CD4-positive, alpha-beta T cell (primary cell): Measurements from ENCODE around the gene CRCP. TPM values are rescaled to one million over a fixed set of nuclear protein-coding genes. Genes with fewer than 3 reads are reported as not detected.
"Not testable (repeated sequence)": the region's sequence is repeated elsewhere in the genome, so short reads cannot be mapped to it uniquely, and the experiment has no call there.

Source experiments
- ATAC-seq: fragments of 200-7000 bp; cut with Tn5 transposase; one replicate; pipeline ENCODE4 v1.10.0; 2022; ENCODE audit warnings: mild to moderate bottlenecking; ENCODE audit not compliant: poor library complexity
- CTCF ChIA-PET: fragments of 350-600 bp; sonication (Branson Sonifier 250); formaldehyde crosslinking; loops from one replicate; lab custom pipeline; 2021; ENCODE audit warnings: antibody characterized with exemption, inconsistent platforms; lab: Charles Lee
- POLR2A ChIA-PET: fragments of 350-600 bp; sonication (Branson Sonifier 250); formaldehyde crosslinking; loops from one replicate; lab custom pipeline; 2021; ENCODE audit warnings: antibody characterized with exemption, inconsistent platforms; lab: Charles Lee
- DNase-seq, 14 experiments: peaks; one replicate each; pipeline ENCODE4 v3.0.0-alpha.2; 2013 to 2020; ENCODE audit warnings: mixed read lengths in 2 of 14
- H3K27ac ChIP-seq, 2 donors: one replicate each; pipeline versions ENCODE4 v1.5.1 to v1.7.0; 2013; ENCODE audit warnings: low read length in 2 of 2, low read depth in 1 of 2, mild to moderate bottlenecking in 1 of 2
- H3K27me3 ChIP-seq, 2 experiments: 1 replicate in 1 of 2; 2 replicates in 1 of 2; pipeline versions ENCODE4 v1.6.1 to v1.7.0; 2013; ENCODE audit warnings: low read length in 2 of 2, control low read depth in 1 of 2, mild to moderate bottlenecking in 1 of 2, moderate library complexity in 1 of 2; ENCODE audit not compliant: insufficient read depth in 2 of 2, control insufficient read depth in 1 of 2
- H3K36me3 ChIP-seq: one replicate; pipeline ENCODE4 v1.6.1; 2013; ENCODE audit warnings: low read length, control low read depth; ENCODE audit not compliant: insufficient read depth
- H3K4me1 ChIP-seq: one replicate; pipeline ENCODE4 v1.6.1; 2013; ENCODE audit warnings: low read length, control low read depth; ENCODE audit not compliant: insufficient read depth
- H3K4me3 ChIP-seq: one replicate; pipeline ENCODE4 v1.5.1; 2013; ENCODE audit warnings: mild to moderate bottlenecking, low read length, moderate library complexity
- H3K9me3 ChIP-seq, 2 experiments: 1 replicate in 1 of 2; 2 replicates in 1 of 2; pipeline versions ENCODE4 v1.6.1 to v1.7.0; 2013; ENCODE audit warnings: low read length in 2 of 2, mild to moderate bottlenecking in 2 of 2, control low read depth in 1 of 2, moderate library complexity in 1 of 2; ENCODE audit not compliant: control insufficient read depth in 1 of 2, insufficient read depth in 1 of 2
- H3K27ac Mint-ChIP-seq: one replicate; pipeline ENCODE4 v1.8.0; 2020; ENCODE audit warnings: mixed read lengths
- H3K27me3 Mint-ChIP-seq: one replicate; pipeline ENCODE4 v1.8.0; 2021; ENCODE audit warnings: mixed read lengths
- H3K36me3 Mint-ChIP-seq: one replicate; pipeline ENCODE4 v1.8.0; 2021; ENCODE audit warnings: low read depth, mixed read lengths
- H3K4me1 Mint-ChIP-seq: one replicate; pipeline ENCODE4 v1.8.0; 2021; ENCODE audit warnings: low read depth, mixed read lengths
- H3K4me3 Mint-ChIP-seq: one replicate; pipeline ENCODE4 v1.8.0; 2020; ENCODE audit warnings: mild to moderate bottlenecking, mixed read lengths
- H3K9me3 Mint-ChIP-seq: one replicate; pipeline ENCODE4 v1.8.0; 2020; ENCODE audit warnings: mixed read lengths
- intact Hi-C, 2 experiments: fragments of 100-400 bp; cut with DNase I in 1 of 2; cut with micrococcal nuclease in 1 of 2; formaldehyde crosslinking; loops; one replicate each; pipeline versions ENCODE4 v1.15.1 to v1.9.0; 2023 to 2025; cut with DNase I, micrococcal nuclease
- total RNA-seq, 174 experiments: library from RNA in 2 of 174; stranded (reverse) in 2 of 174; gene quantifications; one replicate each; pipeline ENCODE4 v1.2.3 and lab custom pipeline; 2021 to 2026
- TF ChIP-seq, protein P1 (sequence below): fragments of 200-600 bp; IDR thresholded peaks from one replicate; pipeline ENCODE4 v1.8.0; 2022; ENCODE audit warnings: antibody characterized with exemption, mild to moderate bottlenecking

The CRCP gene
- total RNA-seq, 2 experiments from 2014 or later: 29.2 to 29.4 TPM

DNA sequence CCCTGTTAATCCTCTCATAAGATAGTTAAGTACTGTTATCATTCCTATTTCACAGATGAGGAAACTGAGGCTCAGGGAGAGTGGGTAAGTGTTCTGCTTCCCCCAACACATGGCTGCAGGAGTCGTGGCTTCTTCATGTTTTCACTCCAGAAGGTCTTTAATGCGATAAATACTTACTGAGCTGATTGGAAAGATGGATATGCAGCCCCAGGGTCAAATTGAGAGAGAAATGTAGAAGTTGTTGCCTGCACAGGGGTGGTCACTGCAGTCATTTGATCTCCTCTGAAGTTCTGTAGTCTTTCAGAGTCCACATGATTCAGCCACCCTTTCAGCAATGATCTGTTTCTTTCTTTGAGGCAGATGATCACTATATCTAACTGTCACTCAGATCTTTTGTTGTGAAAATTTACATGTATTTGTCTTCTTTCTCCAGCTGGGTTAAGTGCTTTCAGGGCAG is 29.3 kb downstream of the CRCP start:
- no peak overlapping the region for H3K27ac ChIP-seq
- CTCF ChIA-PET: no interaction called here
- intact Hi-C loops: no loop called here

DNA sequence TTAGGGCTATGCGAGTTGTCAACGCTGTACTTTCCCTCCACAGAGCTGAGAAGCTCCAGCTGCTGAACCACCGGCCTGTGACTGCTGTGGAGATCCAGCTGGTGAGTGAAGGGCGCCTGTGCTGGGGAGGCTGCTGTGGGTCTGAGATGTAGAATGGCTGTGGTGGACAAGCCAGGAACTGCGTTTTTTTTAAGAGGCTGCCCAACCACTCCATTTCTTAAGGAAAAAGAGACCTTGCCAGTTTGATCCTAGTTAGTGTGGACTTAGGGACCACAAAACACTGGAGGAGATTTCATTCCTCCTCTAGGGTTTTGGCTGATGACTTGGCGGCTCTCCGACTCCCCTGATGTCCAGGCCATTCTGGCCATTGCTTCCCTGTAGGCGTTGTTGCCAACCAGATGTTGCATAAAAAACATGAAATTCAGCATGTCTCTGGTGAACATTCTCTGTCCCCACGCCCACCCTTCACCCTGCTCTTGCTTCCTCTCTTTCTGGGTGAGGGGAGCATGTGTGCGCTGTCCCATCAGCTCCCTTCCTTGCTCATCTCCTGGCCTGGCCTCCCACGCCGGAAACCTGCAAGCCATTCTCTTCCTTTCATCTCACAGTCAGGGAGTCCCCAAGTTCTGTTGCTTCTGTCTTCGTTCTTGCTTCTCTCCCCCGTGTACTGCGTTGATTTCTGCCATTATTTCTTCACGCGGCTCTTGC is 30.9 kb downstream of the CRCP start:
- Histone ChIP-seq H3K27ac (no peak overlapping the region), H3K9me3 (no peaks in the 10 kb centered on the region), H3K4me3 (no peak overlapping the region), H3K27me3 (no peaks in the 10 kb centered on the region), H3K4me1 (peaks cover 22% of the 10 kb centered on the region), H3K36me3 (peaks cover 68% of the 10 kb centered on the region)
- Mint-ChIP-seq H3K36me3 (peaks cover 92% of the 10 kb centered on the region), H3K4me3 (no peak overlapping the region), H3K9me3 (no peaks in the 10 kb centered on the region), H3K4me1 (peaks cover 23% of the 10 kb centered on the region), H3K27me3 (no peaks in the 10 kb centered on the region), H3K27ac (no peak overlapping the region)
- no peak for DNase-seq
- ChIA-PET CTCF (no interaction called here), POLR2A (interaction anchor here (0.5 kb wide), 1 partner anchor 14 kb away, joined by 3 read pairs; no protein-coding TSS in a partner anchor)
- intact Hi-C loops: no loop called here
- no peak for ATAC-seq
- TF ChIP-seq, protein P1, sequence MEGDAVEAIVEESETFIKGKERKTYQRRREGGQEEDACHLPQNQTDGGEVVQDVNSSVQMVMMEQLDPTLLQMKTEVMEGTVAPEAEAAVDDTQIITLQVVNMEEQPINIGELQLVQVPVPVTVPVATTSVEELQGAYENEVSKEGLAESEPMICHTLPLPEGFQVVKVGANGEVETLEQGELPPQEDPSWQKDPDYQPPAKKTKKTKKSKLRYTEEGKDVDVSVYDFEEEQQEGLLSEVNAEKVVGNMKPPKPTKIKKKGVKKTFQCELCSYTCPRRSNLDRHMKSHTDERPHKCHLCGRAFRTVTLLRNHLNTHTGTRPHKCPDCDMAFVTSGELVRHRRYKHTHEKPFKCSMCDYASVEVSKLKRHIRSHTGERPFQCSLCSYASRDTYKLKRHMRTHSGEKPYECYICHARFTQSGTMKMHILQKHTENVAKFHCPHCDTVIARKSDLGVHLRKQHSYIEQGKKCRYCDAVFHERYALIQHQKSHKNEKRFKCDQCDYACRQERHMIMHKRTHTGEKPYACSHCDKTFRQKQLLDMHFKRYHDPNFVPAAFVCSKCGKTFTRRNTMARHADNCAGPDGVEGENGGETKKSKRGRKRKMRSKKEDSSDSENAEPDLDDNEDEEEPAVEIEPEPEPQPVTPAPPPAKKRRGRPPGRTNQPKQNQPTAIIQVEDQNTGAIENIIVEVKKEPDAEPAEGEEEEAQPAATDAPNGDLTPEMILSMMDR: no peak

More for the DNA sequence above, 29.3 kb downstream of the CRCP start:
- peaks cover 11% of the 10 kb centered on the region for H3K4me1 Mint-ChIP-seq
- Histone ChIP-seq H3K36me3 (peaks cover 78% of the 10 kb centered on the region), H3K9me3 (no peaks in the 10 kb centered on the region), H3K4me3 (no peak overlapping the region), H3K27me3 (no peaks in the 10 kb centered on the region), H3K4me1 (peaks cover 16% of the 10 kb centered on the region)
- no peak overlapping the region for H3K4me3 Mint-ChIP-seq
- no peak for DNase-seq
- H3K27ac Mint-ChIP-seq: no peak overlapping the region
- H3K9me3 Mint-ChIP-seq: no peaks in the 10 kb centered on the region
- POLR2A ChIA-PET: no interaction called here
- no peaks in the 10 kb centered on the region for H3K27me3 Mint-ChIP-seq
- TF ChIP-seq, protein P1: no peak
- no peak for ATAC-seq
- peaks cover 94% of the 10 kb centered on the region for H3K36me3 Mint-ChIP-seq

DNA sequence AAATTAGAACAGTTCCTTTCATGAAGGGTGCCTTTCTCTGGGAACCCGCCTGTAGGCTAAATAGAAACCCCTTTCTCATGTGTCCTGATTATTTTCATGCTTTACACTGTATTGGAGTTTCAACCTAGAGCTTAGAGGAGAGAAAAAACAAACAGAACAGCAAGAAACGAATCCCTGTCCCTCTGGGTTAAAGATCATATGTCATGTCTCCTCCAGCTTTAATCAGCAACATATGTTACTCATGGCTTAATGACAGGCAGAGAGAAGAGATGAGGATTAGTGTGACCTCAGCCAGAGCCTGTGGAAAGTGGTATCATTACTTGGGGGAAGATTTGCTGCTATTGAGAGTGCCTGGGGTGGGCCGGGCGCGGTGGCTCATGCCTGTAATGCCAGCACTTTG is 32.1 kb downstream of the CRCP start:
- Histone ChIP-seq H3K9me3 (no peaks in the 10 kb centered on the region), H3K4me3 (no peak overlapping the region), H3K36me3 (peaks cover 64% of the 10 kb centered on the region), H3K27ac (no peak overlapping the region), H3K27me3 (no peaks in the 10 kb centered on the region), H3K4me1 (peaks cover 26% of the 10 kb centered on the region)
- Mint-ChIP-seq H3K36me3 (peaks cover 88% of the 10 kb centered on the region), H3K27me3 (no peaks in the 10 kb centered on the region), H3K27ac (no peak overlapping the region), H3K4me1 (peaks cover 23% of the 10 kb centered on the region), H3K9me3 (no peaks in the 10 kb centered on the region), H3K4me3 (no peak overlapping the region)
- ChIA-PET POLR2A (no interaction called here), CTCF (no interaction called here)
- TF ChIP-seq, protein P1: no peak
- ATAC-seq (no peak), DNase-seq (no peak)
- intact Hi-C loops: no loop called here

DNA sequence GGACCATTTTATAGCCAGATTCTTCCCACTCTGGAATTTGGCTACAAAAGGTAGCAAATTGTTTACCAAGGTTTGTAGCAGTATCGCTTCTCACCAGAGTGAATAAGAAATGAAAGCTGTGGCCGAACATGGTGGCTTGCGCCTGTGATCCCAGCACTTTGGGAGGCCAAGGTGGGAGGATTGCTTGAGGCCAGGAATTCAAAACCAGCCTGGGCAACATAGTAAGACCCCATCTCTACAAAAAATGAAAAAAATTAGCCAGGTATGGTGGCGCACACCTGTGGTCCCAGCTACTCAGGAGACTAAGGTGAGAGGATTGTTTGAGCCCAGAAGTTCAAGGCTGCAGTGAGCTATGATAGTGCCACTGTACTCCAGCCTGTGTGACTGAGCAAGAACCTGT is 33.0 kb downstream of the CRCP start:
- Mint-ChIP-seq H3K4me1 (peaks cover 23% of the 10 kb centered on the region), H3K36me3 (peaks cover 88% of the 10 kb centered on the region)
- CTCF ChIA-PET: not testable (repeated sequence)

More for the DNA sequence above, 33.0 kb downstream of the CRCP start:
- H3K27ac Mint-ChIP-seq: peak overlapping the region; percentile 65
- H3K9me3 Mint-ChIP-seq, H3K27me3 Mint-ChIP-seq, intact Hi-C loops, H3K9me3 ChIP-seq, H3K27me3 ChIP-seq, H3K4me3 Mint-ChIP-seq, ATAC-seq, POLR2A ChIA-PET, H3K4me3 ChIP-seq, DNase-seq: not testable (repeated sequence)
- H3K27ac ChIP-seq: peak overlapping the region in 1 of 2 donors; percentile 28
- H3K36me3 ChIP-seq: peaks cover 64% of the 10 kb centered on the region
- peaks cover 26% of the 10 kb centered on the region for H3K4me1 ChIP-seq
